ENCODE measurements around the gene ZFAND5.

The ZFAND5 gene

DNA sequence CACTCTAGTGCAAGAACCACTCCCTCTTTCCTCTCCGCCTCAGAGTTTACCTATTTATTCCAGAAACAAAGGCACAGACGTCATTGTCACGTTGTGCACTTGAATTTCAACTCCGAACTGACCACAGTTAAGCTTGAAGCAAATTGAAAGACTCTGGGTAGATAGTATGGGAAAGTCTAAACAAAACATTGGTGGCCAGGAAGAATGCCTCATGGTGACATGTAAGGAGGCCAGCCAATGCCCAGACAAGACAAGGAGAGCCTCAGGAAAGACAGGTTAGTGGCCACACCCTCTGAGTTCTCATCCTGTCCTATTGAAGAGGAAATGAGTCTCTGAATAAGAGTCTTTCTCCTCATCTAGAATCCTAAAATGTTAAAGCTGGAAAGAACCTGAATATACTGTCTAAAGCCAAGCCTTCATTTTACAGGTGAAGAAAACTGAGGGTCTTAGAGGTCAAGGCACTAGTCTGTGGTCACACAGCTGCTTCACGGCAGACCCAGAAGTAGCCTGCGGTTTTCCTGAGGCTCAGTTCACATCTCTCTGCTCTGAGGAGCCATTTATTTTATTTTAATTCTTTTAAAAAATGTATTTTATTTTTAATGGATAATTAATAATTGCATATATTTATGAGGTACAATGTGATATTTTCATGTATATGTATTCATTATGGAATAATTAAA, 30.2 kb downstream of the ZFAND5 start:
- H3K27me3 ChIP-seq (ENCODE audit: control insufficient read depth, insufficient read depth, low read length) = no peaks in the 10 kb centered on the region
- no peak overlapping the region for H3K4me3 ChIP-seq (ENCODE audit: low read length)
- no peak overlapping the region for H3K27ac ChIP-seq (ENCODE audit: low read depth, low read length)
- H3K4me1 ChIP-seq (ENCODE audit: control insufficient read depth, insufficient read depth, low read length) = no peaks in the 10 kb centered on the region
- H3K9ac ChIP-seq (ENCODE audit: low read length) = no peak overlapping the region
- H3K36me3 ChIP-seq (ENCODE audit: control insufficient read depth, insufficient read depth, low read length) = no peaks in the 10 kb centered on the region

DNA sequence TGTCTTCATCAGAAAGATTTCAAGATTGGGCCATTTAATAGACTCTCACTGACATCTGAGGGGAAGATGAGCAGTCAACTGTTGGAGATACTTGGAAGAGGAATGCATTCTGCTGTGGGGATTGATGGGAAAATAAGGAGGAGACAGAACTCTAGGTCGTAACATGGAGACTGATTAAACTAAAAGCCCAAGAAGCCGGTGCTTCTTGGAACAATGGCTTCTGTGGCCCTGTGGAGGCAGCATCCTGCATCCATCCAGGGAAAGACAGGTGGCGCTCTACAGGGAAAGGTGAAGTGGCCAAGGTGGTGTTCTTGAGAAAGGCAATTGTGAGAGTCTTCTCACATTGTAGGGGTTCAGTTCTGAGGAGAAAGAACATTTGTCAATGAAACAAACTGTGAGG, 31.3 kb downstream of the ZFAND5 start:
- no peaks in the 10 kb centered on the region for H3K36me3 ChIP-seq (ENCODE audit: control insufficient read depth, insufficient read depth, low read length)
- H3K4me3 ChIP-seq (ENCODE audit: low read length) = no peak overlapping the region
- H3K4me1 ChIP-seq (ENCODE audit: control insufficient read depth, insufficient read depth, low read length) = no peaks in the 10 kb centered on the region
- H3K27ac ChIP-seq (ENCODE audit: low read depth, low read length) = no peak overlapping the region
- no peaks in the 10 kb centered on the region for H3K27me3 ChIP-seq (ENCODE audit: control insufficient read depth, insufficient read depth, low read length)
- H3K9ac ChIP-seq (ENCODE audit: low read length) = no peak overlapping the region

DNA sequence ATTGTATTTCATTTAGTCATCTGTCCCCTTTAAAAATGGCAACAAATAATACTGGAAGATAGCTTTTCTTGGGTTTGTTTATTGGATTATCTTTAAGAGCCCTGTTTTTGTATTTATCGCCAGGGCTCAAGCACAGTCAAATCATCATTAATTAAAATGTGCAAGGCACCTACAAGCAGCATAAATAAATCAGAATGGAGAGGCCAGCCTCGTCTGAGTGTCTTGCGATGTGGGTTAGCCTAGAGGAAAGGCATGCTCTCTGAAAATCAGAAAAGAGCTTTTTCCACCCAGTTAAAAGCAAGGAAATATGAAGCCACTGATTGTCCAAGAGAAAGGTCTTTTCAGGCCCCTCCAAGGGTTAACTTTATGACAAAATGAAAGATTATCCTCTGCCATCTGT, 31.8 kb downstream of the ZFAND5 start:
- Histone ChIP-seq H3K4me3 (ENCODE audit: low read length) (no peak overlapping the region), H3K27ac (ENCODE audit: low read depth, low read length) (no peak overlapping the region), H3K36me3 (ENCODE audit: control insufficient read depth, insufficient read depth, low read length) (no peaks in the 10 kb centered on the region), H3K4me1 (ENCODE audit: control insufficient read depth, insufficient read depth, low read length) (no peaks in the 10 kb centered on the region), H3K27me3 (ENCODE audit: control insufficient read depth, insufficient read depth, low read length) (no peaks in the 10 kb centered on the region), H3K9ac (ENCODE audit: low read length) (no peak overlapping the region)

DNA sequence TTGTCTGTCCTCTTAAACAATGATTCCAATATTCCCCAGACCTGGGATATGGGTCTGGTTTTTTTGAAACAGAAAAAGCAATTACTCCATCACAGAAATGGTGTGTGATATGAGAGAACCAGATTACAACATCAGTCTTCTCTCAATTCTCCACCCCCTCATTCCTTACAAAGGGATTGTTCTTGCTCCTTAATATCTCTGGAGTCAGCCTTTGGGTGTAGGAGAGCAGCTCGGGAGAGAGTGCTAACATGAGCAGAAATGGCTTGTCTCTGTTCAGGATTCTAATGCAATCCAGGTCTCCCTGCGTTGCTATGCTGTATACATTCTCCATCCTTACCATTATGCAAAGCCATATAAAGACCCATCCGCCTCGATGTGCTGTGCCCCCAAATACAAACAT, 32.7 kb downstream of the ZFAND5 start:
- H3K27ac ChIP-seq (ENCODE audit: low read depth, low read length) = no peak overlapping the region
- no peak overlapping the region for H3K4me3 ChIP-seq (ENCODE audit: low read length)
- H3K27me3 ChIP-seq (ENCODE audit: control insufficient read depth, insufficient read depth, low read length) = no peaks in the 10 kb centered on the region
- no peaks in the 10 kb centered on the region for H3K36me3 ChIP-seq (ENCODE audit: control insufficient read depth, insufficient read depth, low read length)
- no peaks in the 10 kb centered on the region for H3K4me1 ChIP-seq (ENCODE audit: control insufficient read depth, insufficient read depth, low read length)
- H3K9ac ChIP-seq (ENCODE audit: low read length) = no peak overlapping the region

DNA sequence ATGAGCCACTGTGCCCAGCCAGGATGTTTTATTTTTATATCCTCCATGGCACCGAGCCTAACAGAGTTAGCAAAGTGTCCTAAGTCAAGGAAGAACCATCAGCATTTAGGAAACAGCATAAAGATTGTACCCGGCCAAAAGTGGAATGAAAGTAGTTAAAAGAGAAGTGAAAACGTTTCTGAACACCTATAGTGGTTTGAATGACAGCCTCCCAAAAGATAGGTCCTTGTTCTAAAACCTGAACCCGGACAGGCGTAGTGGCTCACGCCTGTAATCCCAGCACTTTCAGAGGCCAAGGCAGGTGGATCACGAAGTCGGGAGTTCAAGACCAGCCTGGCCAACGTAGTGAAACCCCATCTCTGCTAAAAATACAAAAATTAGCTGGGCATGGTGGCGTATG, 37.4 kb downstream of the ZFAND5 start:
- no peak overlapping the region for H3K4me3 ChIP-seq (ENCODE audit: low read length)
- no peaks in the 10 kb centered on the region for H3K4me1 ChIP-seq (ENCODE audit: control insufficient read depth, insufficient read depth, low read length)
- no peak overlapping the region for H3K27ac ChIP-seq (ENCODE audit: low read depth, low read length)
- no peak overlapping the region for H3K9ac ChIP-seq (ENCODE audit: low read length)
- H3K27me3 ChIP-seq (ENCODE audit: control insufficient read depth, insufficient read depth, low read length) = no peaks in the 10 kb centered on the region
- no peaks in the 10 kb centered on the region for H3K36me3 ChIP-seq (ENCODE audit: control insufficient read depth, insufficient read depth, low read length)

DNA sequence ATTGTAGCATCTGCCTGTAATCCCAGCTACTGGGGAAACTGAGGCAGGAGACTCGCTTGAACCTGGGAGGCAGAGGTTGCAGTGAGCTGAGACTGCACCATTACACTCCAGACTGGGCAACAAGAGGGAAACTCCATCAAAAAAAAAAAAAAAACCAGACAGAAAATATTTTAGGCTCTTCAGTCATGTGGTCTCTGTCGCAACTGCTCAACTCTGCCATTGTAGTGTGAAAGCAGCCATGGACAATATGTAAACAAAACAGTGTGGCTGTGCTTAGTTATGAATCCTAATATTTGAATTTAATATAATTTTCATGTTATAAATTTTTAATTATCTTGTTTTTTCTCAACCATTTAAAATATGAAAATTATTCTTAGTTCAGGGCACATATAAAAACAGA, 38.4 kb downstream of the ZFAND5 start:
- no peak overlapping the region for H3K27ac ChIP-seq (ENCODE audit: low read depth, low read length)
- H3K4me3 ChIP-seq (ENCODE audit: low read length) = no peak overlapping the region
- no peaks in the 10 kb centered on the region for H3K27me3 ChIP-seq (ENCODE audit: control insufficient read depth, insufficient read depth, low read length)
- no peaks in the 10 kb centered on the region for H3K36me3 ChIP-seq (ENCODE audit: control insufficient read depth, insufficient read depth, low read length)
- peaks cover 4% of the 10 kb centered on the region for H3K4me1 ChIP-seq (ENCODE audit: control insufficient read depth, insufficient read depth, low read length)
- H3K9ac ChIP-seq (ENCODE audit: low read length) = no peak overlapping the region

DNA sequence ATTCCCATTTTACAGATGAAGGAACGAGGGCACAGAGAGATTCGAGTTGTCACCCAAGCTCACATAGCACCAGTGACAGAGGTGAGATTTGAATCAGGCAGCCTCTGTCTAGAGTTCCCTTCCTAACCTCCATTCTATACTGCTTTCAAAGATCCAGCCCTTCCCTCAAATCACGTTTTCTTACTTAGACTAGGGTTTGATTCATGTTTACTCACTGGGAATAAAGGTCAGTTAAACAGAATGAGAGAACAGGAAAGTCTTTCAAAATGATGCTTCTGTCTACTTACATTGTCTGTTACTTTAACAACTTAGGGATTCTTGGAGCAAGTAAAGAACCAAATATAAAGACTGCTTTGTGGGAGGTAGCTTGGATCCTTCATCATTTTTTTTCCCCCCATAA, 40.0 kb downstream of the ZFAND5 start:
- no peaks in the 10 kb centered on the region for H3K36me3 ChIP-seq (ENCODE audit: control insufficient read depth, insufficient read depth, low read length)
- H3K4me3 ChIP-seq (ENCODE audit: low read length) = no peak overlapping the region
- H3K27me3 ChIP-seq (ENCODE audit: control insufficient read depth, insufficient read depth, low read length) = no peaks in the 10 kb centered on the region
- no peak overlapping the region for H3K27ac ChIP-seq (ENCODE audit: low read depth, low read length)
- peaks cover 4% of the 10 kb centered on the region for H3K4me1 ChIP-seq (ENCODE audit: control insufficient read depth, insufficient read depth, low read length)
- H3K9ac ChIP-seq (ENCODE audit: low read length) = no peak overlapping the region

DNA sequence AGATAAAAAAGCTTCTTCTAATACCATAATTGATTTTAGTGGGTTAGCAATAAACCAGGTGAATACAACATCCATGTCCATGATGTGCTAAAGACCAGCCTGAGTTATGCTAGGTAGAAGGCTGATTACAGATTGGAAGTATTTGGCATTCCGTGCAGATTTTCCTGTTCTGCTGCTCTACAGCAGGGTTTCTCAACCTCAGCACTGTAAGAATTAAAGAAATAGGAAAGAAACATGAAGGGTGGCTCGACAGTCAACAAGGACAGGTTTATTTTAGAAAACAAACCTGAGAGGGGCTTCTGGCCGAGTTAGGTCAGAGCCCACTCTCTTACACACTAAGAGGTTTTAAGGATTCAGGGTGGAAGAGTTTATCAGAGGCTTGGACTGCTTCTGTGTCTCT, 42.3 kb downstream of the ZFAND5 start:
- Histone ChIP-seq H3K27me3 (ENCODE audit: control insufficient read depth, insufficient read depth, low read length) (no peaks in the 10 kb centered on the region), H3K4me1 (ENCODE audit: control insufficient read depth, insufficient read depth, low read length) (peaks cover 4% of the 10 kb centered on the region), H3K36me3 (ENCODE audit: control insufficient read depth, insufficient read depth, low read length) (no peaks in the 10 kb centered on the region), H3K27ac (ENCODE audit: low read depth, low read length) (no peak overlapping the region), H3K9ac (ENCODE audit: low read length) (no peak overlapping the region), H3K4me3 (ENCODE audit: low read length) (no peak overlapping the region)

DNA sequence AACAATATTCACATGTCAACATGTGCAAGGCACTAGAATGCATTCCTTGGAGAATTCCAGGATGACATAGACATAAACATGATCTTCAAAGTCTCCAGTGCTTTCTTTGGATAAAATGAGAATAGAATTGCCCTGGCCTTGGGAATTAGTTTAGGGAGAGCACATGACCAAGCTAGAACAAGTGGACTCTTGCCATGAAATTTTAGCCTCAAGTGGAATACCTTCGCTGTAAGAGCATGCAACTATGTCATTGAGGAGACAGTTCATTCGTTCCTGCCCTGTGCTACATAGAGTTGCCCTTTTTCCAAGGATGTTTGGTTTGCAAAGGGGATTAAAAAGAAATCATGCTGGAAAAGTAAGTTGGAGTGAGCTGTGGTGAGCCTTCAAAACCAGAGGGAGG, 42.7 kb downstream of the ZFAND5 start:
- Histone ChIP-seq H3K4me1 (ENCODE audit: control insufficient read depth, insufficient read depth, low read length) (peaks cover 4% of the 10 kb centered on the region), H3K27ac (ENCODE audit: low read depth, low read length) (no peak overlapping the region), H3K36me3 (ENCODE audit: control insufficient read depth, insufficient read depth, low read length) (no peaks in the 10 kb centered on the region), H3K9ac (ENCODE audit: low read length) (no peak overlapping the region), H3K4me3 (ENCODE audit: low read length) (no peak overlapping the region), H3K27me3 (ENCODE audit: control insufficient read depth, insufficient read depth, low read length) (no peaks in the 10 kb centered on the region)

DNA sequence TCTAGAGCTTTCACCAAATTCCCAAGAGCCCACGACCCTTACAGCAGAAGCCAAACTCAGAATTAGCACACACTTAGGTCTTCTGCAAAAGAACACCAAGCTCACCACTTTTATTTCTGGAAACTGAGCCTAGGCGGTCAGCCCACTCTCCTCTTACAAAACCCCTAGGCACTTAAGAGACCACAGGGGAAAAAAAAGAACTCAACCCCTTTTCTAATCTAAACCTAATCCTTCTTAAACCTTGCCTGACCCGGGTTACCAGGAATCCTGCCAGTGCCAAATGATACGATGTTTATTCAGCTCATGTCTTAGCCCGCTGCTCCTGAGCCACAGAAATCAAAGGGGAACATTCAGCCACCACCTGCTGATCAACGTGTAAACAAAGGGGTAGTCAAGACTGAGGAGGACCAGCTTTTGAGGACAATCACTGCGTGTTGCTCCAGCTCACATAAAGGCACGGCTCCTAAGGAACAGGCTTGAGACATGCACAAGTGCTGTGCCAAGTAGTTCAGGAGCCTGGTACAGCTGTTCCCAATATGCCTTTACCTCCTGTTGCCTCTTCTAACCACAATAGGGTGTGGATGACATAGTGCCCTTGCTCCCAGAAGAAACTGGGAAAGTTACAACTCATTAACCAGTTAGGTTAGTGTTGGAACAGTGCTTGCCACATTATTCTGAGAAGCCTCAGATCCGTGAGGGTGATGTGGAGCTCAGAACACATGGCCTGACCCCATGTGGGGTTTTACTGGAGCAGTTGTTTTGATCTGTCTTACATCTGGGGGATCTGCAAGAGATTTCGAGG, 49.3 kb downstream of the ZFAND5 start:
- Histone ChIP-seq H3K27ac (ENCODE audit: low read depth, low read length) (peak overlapping the region; percentile 73), H3K36me3 (ENCODE audit: control insufficient read depth, insufficient read depth, low read length) (no peaks in the 10 kb centered on the region), H3K9ac (ENCODE audit: low read length) (no peak overlapping the region), H3K4me3 (ENCODE audit: low read length) (peak overlapping the region; percentile 22), H3K27me3 (ENCODE audit: control insufficient read depth, insufficient read depth, low read length) (no peaks in the 10 kb centered on the region), H3K4me1 (ENCODE audit: control insufficient read depth, insufficient read depth, low read length) (peaks cover 22% of the 10 kb centered on the region)

DNA sequence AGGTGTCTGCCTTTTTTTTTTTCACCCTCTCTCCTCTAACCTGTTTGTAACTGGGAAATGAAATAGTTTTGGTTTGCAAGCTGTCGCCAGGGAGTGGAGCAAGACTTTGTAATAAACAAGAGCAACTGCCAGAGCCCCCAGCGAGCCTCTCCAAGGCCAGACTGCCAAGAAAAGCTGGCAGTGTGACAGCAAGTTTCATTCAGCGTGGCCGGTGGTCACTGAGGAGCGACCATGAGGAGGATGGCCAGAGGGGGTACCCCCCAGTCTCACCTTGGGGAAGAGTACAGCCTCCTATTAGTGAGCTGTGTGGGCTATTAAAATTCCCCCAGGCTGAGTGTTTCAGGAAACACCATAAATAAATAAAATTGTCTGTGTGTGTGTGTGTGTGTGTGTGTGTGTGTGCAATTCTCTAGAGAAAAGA, 49.9 kb downstream of the ZFAND5 start:
- peak overlapping the region; percentile 73 for H3K27ac ChIP-seq (ENCODE audit: low read depth, low read length)
- no peaks in the 10 kb centered on the region for H3K36me3 ChIP-seq (ENCODE audit: control insufficient read depth, insufficient read depth, low read length)
- no peak overlapping the region for H3K9ac ChIP-seq (ENCODE audit: low read length)
- no peaks in the 10 kb centered on the region for H3K27me3 ChIP-seq (ENCODE audit: control insufficient read depth, insufficient read depth, low read length)
- no peak overlapping the region for H3K4me3 ChIP-seq (ENCODE audit: low read length)
- H3K4me1 ChIP-seq (ENCODE audit: control insufficient read depth, insufficient read depth, low read length) = peaks cover 22% of the 10 kb centered on the region

DNA sequence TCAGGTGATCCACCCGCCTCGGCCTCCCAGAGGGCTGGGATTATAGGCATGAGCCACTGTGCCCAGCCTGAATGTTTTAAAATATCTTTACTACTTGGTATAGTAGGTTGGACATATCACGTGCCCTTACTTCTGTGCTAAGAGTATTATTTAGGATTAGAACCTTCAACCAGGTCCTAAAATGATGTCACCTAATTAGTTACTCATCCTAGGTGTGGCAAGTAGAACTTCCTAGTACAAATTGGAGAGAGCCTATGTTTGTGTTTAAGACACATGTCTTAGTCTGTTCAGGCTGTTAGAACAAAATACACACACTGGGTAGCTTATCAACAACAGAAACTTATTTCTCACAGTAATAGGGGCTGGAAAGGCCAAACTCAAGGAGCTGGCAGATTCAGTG, 51.5 kb downstream of the ZFAND5 start:
- H3K27ac ChIP-seq (ENCODE audit: low read depth, low read length) = peak overlapping the region; percentile 33

More for the DNA sequence above, 51.5 kb downstream of the ZFAND5 start:
- Histone ChIP-seq H3K9ac (ENCODE audit: low read length) (no peak overlapping the region), H3K4me3 (ENCODE audit: low read length) (no peak overlapping the region), H3K36me3 (ENCODE audit: control insufficient read depth, insufficient read depth, low read length) (no peaks in the 10 kb centered on the region), H3K4me1 (ENCODE audit: control insufficient read depth, insufficient read depth, low read length) (peaks cover 22% of the 10 kb centered on the region), H3K27me3 (ENCODE audit: control insufficient read depth, insufficient read depth, low read length) (no peaks in the 10 kb centered on the region)

All from rectal smooth muscle tissue (tissue), 1 donor.